ENCODE results near the gene SORCS2.

- TF ChIP-seq POLR2AphosphoS5 (IDR thresholded peaks at IDR 0.05) (no peak), CTCF (IDR thresholded peaks at IDR 0.05) (no peak), POLR2A (IDR thresholded peaks at IDR 0.05) (no peak)
These were observed 62.6 kb downstream of the SORCS2 start for GRCh38 chr4:7254736-7255487.
